K562 (cell line): ENCODE data around the gene CAMK2A. TPM values are rescaled to one million over a fixed set of nuclear protein-coding genes. Genes with fewer than 3 reads are reported as not detected.

ENCODE experiments used
- ARNT ChIP-seq, 2 experiments: fragments of 450-650 bp; IDR thresholded peaks; 2 replicates each; pipeline ENCODE4 v1.6.1; 2016; ENCODE audit warnings: mild to moderate bottlenecking in 1 of 2
- C11orf30 ChIP-seq: fragments of 450-650 bp; IDR thresholded peaks from 2 replicates; pipeline ENCODE4 v1.6.1; 2016; ENCODE audit warnings: low read depth, mild to moderate bottlenecking
- CEBPB ChIP-seq: fragments of 450-650 bp; IDR thresholded peaks from 2 replicates; pipeline ENCODE4 v1.6.1; 2016; ENCODE audit warnings: missing genetic modification characterization, missing compliant biosample characterization
- CHD4 ChIP-seq: fragments of 200-600 bp; sonication (generic); IDR thresholded peaks from 3 replicates; pipeline ENCODE4 v1.6.1; 2012; ENCODE audit warnings: low read depth, mild to moderate bottlenecking, mixed read lengths, low read length, inconsistent platforms; ENCODE audit not compliant: insufficient read depth, insufficient replicate concordance, poor library complexity, severe bottlenecking
- E2F3 ChIP-seq: fragments of 250-450 bp; sonication (Bioruptor Pico); IDR thresholded peaks from 2 replicates; pipeline ENCODE4 v1.4.0; 2020; ENCODE audit warnings: mild to moderate bottlenecking
- ERF ChIP-seq: fragments of 450-650 bp; formaldehyde crosslinking; IDR thresholded peaks from 2 replicates; pipeline ENCODE4 v1.4.0; 2020; ENCODE audit warnings: mild to moderate bottlenecking, mixed read lengths
- FOSL1 ChIP-seq: fragments of 200-800 bp; sonication (Bioruptor generic); conservative IDR thresholded peaks from 2 replicates; pipeline ENCODE4 v1.6.1; 2016; ENCODE audit warnings: missing genetic modification characterization, missing compliant biosample characterization
- JUNB ChIP-seq: fragments of 450-650 bp; formaldehyde crosslinking; conservative IDR thresholded peaks from 2 replicates; pipeline ENCODE4 v1.4.0; 2020; ENCODE audit warnings: mild to moderate bottlenecking
- KAT8 ChIP-seq: fragments of 450-650 bp; IDR thresholded peaks from 2 replicates; pipeline ENCODE4 v1.6.1; 2016; ENCODE audit warnings: low read depth, mild to moderate bottlenecking
- KDM1A ChIP-seq, 2 experiments: fragments of 450-650 bp; IDR thresholded peaks; 2 replicates each; pipeline ENCODE4 v1.6.1; 2016; ENCODE audit warnings: mild to moderate bottlenecking in 2 of 2
- KHSRP ChIP-seq: fragments of 450-650 bp; IDR thresholded peaks from 2 replicates; pipeline ENCODE4 v1.6.1; 2017
- MAFG ChIP-seq: fragments of 450-650 bp; conservative IDR thresholded peaks from 2 replicates; pipeline ENCODE4 v1.6.1; 2016; ENCODE audit warnings: missing genetic modification characterization, missing compliant biosample characterization
- MTA2 ChIP-seq: fragments of 450-650 bp; IDR thresholded peaks from 2 replicates; pipeline ENCODE4 v1.6.1; 2016; ENCODE audit warnings: low read depth
- MTA3 ChIP-seq: fragments of 450-650 bp; formaldehyde crosslinking; IDR thresholded peaks from 2 replicates; pipeline ENCODE4 v1.6.1; 2017; ENCODE audit warnings: mild to moderate bottlenecking, borderline replicate concordance
- SIRT6 ChIP-seq: IDR thresholded peaks from one replicate; pipeline ENCODE4 v1.6.1; 2012; ENCODE audit warnings: low read depth, mild to moderate bottlenecking, control low read depth, inconsistent platforms, low read length, moderate library complexity
- SREBF1 ChIP-seq: fragments of 150-350 bp; IDR thresholded peaks from 2 replicates; pipeline ENCODE4 v1.6.1; 2014; ENCODE audit warnings: antibody characterized with exemption, low read depth, low read length, borderline replicate concordance
- STAG1 ChIP-seq: sonication (generic); formaldehyde crosslinking; IDR thresholded peaks from 2 replicates; pipeline ENCODE4 v1.5.0; 2020; ENCODE audit warnings: missing genetic modification reagents, borderline replicate concordance
- TEAD4 ChIP-seq, 2 experiments: sonication (generic) in 1 of 2; formaldehyde crosslinking in 1 of 2; IDR thresholded peaks; 2 replicates each; pipeline versions ENCODE4 v1.6.1 to v1.8.0; 2012 to 2022; ENCODE audit warnings: borderline replicate concordance in 1 of 2, inconsistent platforms in 1 of 2, low read length in 1 of 2, mild to moderate bottlenecking in 1 of 2, missing genetic modification reagents in 1 of 2
- THRAP3 ChIP-seq: fragments of 450-650 bp; IDR thresholded peaks from 2 replicates; pipeline ENCODE4 v1.6.1; 2016; ENCODE audit warnings: mild to moderate bottlenecking, inconsistent platforms, borderline replicate concordance
- VEZF1 ChIP-seq: fragments of 200-800 bp; sonication (Bioruptor generic); IDR thresholded peaks from 2 replicates; pipeline ENCODE4 v1.6.1; 2017; ENCODE audit warnings: missing genetic modification characterization, missing compliant biosample characterization
- ZC3H11A ChIP-seq: IDR thresholded peaks from 2 replicates; pipeline ENCODE4 v1.6.1; 2012; ENCODE audit warnings: low read depth, low read length, improper control_type of control experiment
- ZFP36 ChIP-seq: fragments of 150-350 bp; IDR thresholded peaks from 2 replicates; pipeline ENCODE4 v1.6.1; 2018; ENCODE audit warnings: low read length, low read depth; ENCODE audit not compliant: partially characterized antibody
- ZNF140 ChIP-seq: fragments of 250-450 bp; sonication (Bioruptor Pico); IDR thresholded peaks from 2 replicates; pipeline ENCODE4 v1.8.0; 2021; ENCODE audit warnings: moderate library complexity, mild to moderate bottlenecking, inconsistent platforms
- ZNF253 ChIP-seq: fragments of 250-450 bp; sonication (Bioruptor Pico); conservative IDR thresholded peaks from 2 replicates; pipeline ENCODE4 v1.6.1; 2021; ENCODE audit warnings: mild to moderate bottlenecking
- ZNF263 ChIP-seq: sonication (generic); formaldehyde crosslinking; IDR thresholded peaks from 2 replicates; pipeline ENCODE4 v1.8.0; 2022; ENCODE audit warnings: mild to moderate bottlenecking, missing genetic modification reagents, borderline replicate concordance
- ZNF707 ChIP-seq: fragments of 250-450 bp; sonication (Bioruptor Pico); conservative IDR thresholded peaks from 2 replicates; pipeline ENCODE4 v1.8.0; 2022; ENCODE audit warnings: inconsistent platforms, mild to moderate bottlenecking, moderate library complexity
- polyA plus RNA-seq, 8 experiments: library from polyadenylated mRNA; depleted of rRNA in 4 of 8; stranded (reverse) in 5 of 8; unstranded in 3 of 8; fragments of >200 nt; fragmentation: Nextera tagmentation in 2 of 8; fragmentation: Illumina TruSeq in 1 of 8; extraction: Ambion mirVana in 2 of 8; extraction: Trizol in 1 of 8; gene quantifications; 2 replicates each; pipeline versions ENCODE4 v1.2.1 to v1.2.3, GENCODE V29; 2011 to 2014; ENCODE audit warnings: inconsistent platforms in 1 of 8, missing spikeins in 1 of 8
- total RNA-seq, 7 experiments: library from RNA; depleted of rRNA in 6 of 7; stranded (reverse); fragments of >200 nt in 6 of 7; fragmentation: Illumina TruSeq in 2 of 7; extraction: Trizol in 2 of 7; gene quantifications; 2 replicates each; pipeline versions ENCODE4 v1.2.1 to v1.2.3, GENCODE V29; 2011 to 2021; ENCODE audit warnings: low replicate concordance in 1 of 7

CAMK2A gene
- total and polyA plus RNA-seq, 9 of the 15 experiments (the other 6 are each of a cell fraction or from before 2014, with no cell fraction given), result 0.01 to 0.18 (median 0.04) TPM; not detected in 6

- TF ChIP-seq VEZF1 (peak; percentile 70), JUNB (CRISPR knock-in tag) (no peak), MTA3 (no peak), FOSL1 (peak; percentile 74; the same call in 1 of the 2 replicates), CHD4 (no peak), MTA2 (no peak), E2F3 (CRISPR knock-in tag) (no peak), ERF (CRISPR knock-in tag) (no peak), CEBPB (peak; percentile 58; the same call in 1 of the 2 replicates), KHSRP (no peak), KAT8 (no peak), ZNF707 (CRISPR knock-in tag) (no peak), SREBF1 (no peak), ZNF253 (CRISPR knock-in tag) (no peak), SIRT6 (no peak), KDM1A (IDR thresholded peaks at IDR 0.05) (0 out of 4 replicates have a peak, but pooled peaks of 1 of the 2 experiments have one; percentile 13), ZFP36 (peak; percentile 64), STAG1 (CRISPR knock-in tag) (no peak), C11orf30 (peak; percentile 49), ARNT (IDR thresholded peaks at IDR 0.05) (no peak), ZNF263 (no peak), THRAP3 (no peak), ZC3H11A (no peak), TEAD4 (IDR thresholded peaks at IDR 0.05; ENCODE audit: low read length) (no peak), TEAD4 (CRISPR knock-in tag; IDR thresholded peaks at IDR 0.05; ENCODE audit: borderline replicate concordance) (no peak), MAFG (peak; percentile 48; the same call in 1 of the 2 replicates), ZNF140 (CRISPR knock-in tag) (no peak)
These were observed 25.6 kb downstream of the CAMK2A start (continued) for GRCh38 chr5:150263801-150264621.
